ENCODE data around the gene PGAP6. TPM values are rescaled to one million over a fixed set of nuclear protein-coding genes. Genes with fewer than 3 reads are reported as not detected.
"Not testable (repeated sequence)": the region's sequence is repeated elsewhere in the genome, so short reads cannot be mapped to it uniquely, and the experiment has no call there.

The PGAP6 gene, protein sequence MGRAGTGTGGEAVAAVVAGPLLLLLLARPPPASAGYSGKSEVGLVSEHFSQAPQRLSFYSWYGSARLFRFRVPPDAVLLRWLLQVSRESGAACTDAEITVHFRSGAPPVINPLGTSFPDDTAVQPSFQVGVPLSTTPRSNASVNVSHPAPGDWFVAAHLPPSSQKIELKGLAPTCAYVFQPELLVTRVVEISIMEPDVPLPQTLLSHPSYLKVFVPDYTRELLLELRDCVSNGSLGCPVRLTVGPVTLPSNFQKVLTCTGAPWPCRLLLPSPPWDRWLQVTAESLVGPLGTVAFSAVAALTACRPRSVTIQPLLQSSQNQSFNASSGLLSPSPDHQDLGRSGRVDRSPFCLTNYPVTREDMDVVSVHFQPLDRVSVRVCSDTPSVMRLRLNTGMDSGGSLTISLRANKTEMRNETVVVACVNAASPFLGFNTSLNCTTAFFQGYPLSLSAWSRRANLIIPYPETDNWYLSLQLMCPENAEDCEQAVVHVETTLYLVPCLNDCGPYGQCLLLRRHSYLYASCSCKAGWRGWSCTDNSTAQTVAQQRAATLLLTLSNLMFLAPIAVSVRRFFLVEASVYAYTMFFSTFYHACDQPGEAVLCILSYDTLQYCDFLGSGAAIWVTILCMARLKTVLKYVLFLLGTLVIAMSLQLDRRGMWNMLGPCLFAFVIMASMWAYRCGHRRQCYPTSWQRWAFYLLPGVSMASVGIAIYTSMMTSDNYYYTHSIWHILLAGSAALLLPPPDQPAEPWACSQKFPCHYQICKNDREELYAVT
- 72.4 and 90.2 TPM in 2 replicates for total RNA-seq (2014; rRNA removed)
- 117 TPM for polyA plus RNA-seq (2012)

DNA sequence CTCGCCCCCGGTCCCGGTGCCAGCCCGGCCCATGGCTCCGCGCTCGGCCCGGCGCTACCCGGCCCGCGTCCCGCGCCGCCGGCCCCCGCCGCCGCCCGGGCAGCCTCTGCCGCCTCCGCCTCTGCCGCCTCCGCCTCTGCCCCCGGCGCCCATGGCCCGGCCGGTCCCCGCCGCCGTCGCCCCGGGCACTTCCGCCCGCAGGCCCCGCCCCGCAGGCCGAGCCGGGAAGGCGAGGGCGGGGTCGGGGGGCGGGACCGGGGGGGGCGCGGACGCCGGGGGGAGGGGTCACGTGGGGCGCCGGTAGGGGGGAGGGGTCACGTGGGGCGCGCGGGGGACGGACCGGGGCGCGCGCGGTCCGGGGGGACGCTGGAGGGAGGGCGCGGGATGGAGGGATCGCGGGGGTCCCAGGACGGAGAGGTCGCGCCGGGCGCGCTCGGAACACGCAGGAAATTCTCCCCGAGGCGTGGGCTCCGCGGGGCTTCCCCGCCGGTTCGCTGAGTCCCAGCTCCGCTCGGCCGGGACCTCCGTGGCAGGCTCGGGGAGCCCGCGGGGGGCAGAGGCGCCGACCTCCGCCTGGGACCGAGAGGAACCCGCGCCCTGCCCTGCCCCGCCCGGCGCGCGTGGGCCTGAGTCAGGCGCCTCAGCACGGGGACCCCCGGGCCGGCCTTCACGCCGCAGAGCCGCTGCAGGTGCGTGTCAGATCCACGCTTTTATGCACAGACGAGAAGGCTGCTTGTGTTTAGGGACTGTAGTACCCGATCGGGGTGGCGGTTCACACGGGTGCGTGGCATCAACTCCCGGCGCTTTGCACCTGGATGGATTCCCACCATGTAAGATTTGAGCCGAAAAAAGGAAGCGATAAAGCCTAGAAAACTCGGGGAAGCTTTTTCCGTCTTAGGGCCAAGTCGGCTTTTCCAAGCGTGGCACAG is at the start of gene PGAP6:
Gene PGAP6 (minus strand): TSS at position 190 of the 929 bp plus-strand sequence. CDS start 157 bp downstream, at position 33.
- DNase-seq (ENCODE audit: low read depth), result peak; percentile 39

DNA sequence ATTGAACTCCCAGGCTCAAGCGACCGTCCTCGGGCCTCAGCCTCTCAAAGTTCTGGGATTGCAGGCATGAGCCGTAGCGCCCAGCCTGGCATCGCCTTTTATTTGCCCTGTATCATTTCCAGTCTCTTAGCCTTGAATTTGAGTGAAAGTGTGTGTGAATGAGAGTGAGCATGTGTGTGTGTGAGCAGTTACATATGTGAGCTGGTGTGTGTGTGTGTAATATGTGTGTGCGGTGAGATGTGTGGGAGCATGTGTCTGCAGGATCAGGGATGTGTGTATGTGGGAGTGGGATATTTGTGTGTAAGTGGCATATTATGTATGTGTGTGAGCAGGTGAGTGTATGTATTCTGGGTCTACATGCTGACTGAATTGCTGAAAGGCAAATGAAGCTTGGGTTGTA is 49.1 kb upstream of the PGAP6 start:
- no peak for DNase-seq (ENCODE audit: low read depth)

DNA sequence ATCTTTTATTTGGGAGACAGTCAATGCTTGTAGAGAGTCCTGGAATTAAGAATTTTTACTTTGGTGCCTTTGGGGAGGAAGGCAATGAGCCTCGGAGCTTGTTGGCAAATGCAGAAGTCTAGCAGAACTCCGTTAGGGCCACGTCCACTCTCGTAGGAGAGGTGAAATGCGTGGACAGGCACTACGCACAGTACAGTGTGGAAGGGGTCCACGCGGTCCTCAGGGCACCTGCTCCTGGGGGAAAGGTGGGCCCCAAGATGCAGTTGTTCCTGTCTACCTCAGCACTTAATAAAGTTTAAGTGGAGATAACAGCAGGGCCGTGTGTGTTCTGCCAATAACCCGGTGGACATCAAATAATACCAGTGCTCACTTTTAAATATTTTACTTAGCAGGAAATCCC is 45.5 kb upstream of the PGAP6 start:
- DNase-seq (ENCODE audit: low read depth), result no peak

DNA sequence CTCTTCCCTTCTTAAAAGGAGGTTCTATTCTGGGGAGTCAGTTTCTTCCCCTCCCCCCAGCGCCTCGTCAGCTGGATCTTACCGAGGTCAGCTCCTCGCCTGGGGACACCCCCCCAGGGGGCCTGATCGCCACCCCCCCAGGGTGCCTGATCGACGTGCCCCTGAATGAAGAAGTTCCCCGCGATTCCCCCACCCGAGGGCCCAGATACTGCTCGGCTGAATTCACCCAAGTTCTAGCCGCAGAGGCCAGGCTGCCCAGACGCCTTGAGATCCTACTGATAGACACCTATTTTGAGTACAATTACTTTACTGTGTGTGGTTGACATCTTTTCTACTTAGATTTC is 45.1 kb upstream of the PGAP6 start:
- DNase-seq (ENCODE audit: low read depth), result no peak

DNA sequence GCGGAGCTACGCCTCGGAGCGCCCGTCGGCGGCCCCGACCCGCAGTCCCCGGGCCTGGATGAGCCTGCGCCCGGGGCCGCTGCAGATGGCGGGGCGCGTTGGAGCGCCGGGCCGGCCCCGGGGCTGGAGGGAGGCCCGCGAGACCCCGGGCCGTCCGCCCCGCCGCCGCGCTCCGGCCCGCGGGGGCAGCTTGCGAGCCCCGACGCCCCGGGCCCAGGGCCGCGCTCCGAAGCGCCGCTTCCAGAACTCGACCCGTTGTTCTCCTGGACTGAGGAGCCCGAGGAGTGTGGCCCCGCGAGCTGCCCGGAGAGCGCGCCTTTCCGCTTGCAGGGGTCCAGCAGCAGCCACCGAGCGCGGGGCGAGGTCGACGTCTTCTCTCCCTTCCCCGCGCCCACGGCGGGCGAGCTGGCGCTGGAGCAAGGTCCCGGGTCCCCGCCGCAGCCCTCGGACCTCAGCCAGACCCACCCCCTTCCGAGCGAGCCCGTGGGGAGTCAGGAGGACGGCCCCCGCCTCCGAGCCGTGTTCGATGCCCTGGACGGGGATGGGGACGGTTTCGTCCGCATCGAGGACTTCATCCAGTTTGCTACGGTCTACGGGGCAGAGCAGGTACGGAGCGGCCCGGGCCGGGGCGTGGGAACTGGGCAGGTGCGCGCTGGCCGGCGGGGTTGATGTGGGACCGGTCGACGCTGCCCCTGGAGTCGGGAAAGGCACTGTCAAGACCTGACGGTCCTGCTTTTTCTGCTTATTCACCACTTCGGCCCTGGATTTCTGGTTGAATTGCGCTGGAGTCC is 44.5 kb upstream of the PGAP6 start:
- DNase-seq (ENCODE audit: low read depth), result no peak

DNA sequence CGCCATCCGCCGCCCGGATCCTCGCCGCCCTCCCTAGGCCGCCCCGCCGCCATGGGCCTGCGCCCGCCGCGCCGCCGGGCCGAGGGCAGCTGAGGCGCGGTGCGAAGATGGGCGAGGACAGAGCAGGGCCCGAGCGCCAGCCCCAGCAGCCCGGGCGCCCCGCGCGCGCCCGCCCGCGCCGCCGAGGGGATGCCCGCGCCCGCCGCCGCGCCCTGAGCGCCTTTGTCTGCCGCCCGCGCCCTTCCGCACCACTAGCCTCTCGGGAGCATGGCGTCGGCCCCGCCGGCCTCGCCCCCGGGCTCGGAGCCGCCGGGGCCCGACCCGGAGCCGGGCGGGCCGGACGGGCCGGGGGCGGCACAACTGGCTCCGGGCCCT is 43.9 kb upstream of the PGAP6 start:
- no peak for DNase-seq (ENCODE audit: low read depth)

DNA sequence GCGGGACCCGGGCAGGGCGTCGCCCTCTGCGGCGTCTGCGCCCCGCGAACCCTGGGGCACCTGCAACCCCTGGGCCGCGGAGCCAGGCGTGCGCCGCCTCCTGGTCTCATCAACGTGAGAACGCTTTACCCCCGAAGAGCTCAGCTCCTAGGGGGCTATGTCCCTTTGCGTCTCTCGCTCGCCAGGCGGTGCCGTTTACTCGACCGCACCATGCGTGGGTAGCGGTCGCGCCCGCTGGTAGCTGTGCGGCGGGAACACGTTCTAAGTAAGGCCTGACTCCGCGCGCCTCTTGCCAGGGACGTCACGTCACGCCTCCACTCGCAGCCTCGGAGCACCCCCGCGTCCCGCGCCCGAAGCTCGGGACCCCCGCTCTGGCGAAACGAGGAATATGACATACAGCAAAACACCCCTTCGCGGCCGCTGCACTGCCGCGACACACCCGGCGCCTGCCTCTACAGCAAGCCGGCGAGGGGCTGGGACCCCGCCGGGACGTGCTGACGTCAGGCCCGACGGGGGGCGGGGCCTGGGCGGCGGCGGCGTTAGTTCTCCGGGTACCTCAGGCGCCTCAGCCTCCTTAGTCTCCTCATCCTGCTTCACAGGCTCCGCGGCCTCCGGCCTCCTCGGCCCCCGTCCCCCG is 43.4 kb upstream of the PGAP6 start, which contains the start of gene RAB11FIP3:
Gene RAB11FIP3 (plus strand): TSS at position 568 of the 637 bp plus-strand sequence. CDS start 358 bp downstream, outside the sequence.
- peak; percentile 79 for DNase-seq (ENCODE audit: low read depth)

DNA sequence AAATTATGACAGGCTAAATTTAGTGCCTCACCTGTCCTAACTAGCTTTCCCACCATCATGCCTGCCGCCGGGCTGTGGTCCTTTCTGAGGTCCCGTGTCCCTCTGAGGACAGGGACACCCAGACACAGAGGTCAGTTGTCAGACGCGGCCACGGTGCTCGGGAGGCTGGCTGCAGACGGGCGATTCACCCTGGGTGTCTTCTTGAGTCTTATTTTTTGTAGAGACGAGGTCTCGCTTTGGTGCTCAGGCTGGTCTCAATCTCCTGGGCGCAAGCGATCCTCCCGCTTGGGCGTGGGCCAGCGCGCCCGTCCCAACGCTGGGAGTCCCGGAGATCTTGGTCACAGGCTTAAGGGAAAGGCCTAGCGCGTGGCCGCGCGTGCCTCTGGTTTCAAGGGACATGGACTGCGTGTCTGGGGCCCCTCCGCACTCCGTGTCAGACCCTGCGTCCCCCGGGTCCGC is 42.9 kb upstream of the PGAP6 start:
- DNase-seq (ENCODE audit: low read depth), result no peak

DNA sequence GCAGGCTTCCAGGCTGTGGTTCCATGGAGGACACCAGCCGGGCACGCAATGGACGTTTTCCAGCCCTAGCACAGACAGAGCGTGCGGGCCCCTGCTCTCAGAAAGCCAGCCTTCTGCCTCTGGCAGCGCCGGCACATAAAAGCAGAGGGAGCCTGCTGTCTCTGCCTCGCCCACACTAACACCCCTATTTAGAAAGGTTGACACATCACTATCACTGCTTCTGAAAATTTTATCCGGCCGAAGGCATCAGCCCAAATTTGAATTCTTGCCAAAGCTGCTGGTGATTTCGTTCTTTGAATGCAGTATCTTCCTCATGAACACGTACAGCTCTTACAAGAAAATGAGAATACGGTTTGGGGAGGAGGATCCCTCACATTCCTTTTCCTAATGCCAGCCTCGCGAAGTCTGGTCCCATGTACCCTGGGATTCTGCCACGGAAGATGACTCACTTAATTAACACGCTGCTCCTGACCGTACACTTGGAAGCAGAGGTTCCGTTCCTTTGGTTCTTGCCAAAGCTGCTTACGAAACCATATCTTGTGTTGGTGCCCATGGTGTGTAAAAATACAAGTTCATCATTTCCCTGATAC is 42.4 kb upstream of the PGAP6 start:
- DNase-seq (ENCODE audit: low read depth), result peak; percentile 98

DNA sequence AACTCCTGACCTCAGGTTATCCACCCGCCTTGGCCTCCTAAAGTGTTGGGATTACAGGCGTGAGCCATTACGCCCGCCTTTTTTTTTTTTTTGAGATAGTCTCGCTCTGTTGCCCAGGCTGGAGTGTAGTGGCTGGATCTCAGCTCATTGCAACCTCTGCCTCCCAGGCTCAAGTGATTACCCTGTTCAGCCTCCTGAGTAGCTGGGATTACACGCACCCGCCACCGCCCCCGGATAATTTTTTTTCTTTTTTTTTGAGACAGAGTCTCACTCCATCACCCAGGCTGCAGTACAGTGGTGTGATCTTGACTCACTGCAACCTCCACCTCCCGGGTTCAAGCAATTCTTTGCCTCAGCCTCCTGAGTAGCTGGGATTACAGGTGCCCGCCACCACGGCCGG is 40.4 kb upstream of the PGAP6 start:
- not testable (repeated sequence) for DNase-seq (ENCODE audit: low read depth)

DNA sequence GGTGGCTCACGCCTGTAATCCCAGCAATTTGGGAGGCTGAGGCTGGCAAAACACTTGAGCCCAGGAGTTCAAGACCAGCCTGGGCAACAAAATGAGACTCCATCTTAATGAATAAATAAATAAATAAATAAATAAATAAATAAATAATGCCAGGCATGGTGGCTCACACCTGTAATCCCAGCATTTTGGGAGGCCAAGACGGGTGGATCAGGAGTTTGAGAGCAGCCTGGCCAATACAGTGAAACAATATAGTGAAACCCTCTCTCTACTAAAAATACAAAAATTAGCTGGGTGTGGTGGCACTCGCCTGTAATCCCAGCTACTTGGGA is 33.4 kb upstream of the PGAP6 start:
- not testable (repeated sequence) for DNase-seq (ENCODE audit: low read depth)

DNA sequence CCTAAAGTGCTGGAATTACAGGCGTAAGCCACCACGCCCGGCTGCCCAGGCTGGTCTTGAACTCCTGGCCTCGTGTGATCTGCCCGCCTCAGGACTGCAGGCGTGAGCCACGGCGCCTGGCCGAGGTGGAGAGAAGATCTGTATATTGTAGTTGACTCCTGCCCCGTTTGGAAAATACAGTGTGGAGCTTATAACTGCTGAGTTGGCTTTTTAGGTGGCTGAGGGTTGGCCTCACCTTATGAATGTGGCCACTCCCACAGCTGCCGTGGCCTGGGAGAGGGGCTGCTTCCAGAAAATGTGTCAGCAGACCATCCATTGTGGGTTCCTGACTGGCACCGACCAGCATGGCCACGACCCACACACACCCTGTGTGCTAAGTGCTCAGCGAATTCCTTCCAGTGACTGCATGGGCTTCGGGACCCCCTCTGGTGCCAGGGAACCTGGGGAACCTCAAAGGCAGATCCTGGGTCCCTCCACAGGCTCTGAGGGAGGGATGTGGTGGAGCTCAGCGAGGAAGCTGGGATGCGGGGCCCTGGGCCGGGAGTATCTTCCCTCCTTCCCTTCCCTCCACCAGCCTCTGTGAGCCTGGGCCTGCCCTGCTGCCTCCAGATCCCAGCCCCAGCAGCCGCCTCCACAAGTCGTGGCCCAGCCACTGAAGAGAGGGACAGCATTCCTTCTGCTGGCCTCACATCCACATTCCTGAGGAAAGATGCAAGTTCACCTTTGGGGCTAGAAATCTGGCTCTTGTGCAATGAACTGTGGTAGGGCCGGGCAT is 32.8 kb upstream of the PGAP6 start:
- DNase-seq (ENCODE audit: low read depth), result no peak

DNA sequence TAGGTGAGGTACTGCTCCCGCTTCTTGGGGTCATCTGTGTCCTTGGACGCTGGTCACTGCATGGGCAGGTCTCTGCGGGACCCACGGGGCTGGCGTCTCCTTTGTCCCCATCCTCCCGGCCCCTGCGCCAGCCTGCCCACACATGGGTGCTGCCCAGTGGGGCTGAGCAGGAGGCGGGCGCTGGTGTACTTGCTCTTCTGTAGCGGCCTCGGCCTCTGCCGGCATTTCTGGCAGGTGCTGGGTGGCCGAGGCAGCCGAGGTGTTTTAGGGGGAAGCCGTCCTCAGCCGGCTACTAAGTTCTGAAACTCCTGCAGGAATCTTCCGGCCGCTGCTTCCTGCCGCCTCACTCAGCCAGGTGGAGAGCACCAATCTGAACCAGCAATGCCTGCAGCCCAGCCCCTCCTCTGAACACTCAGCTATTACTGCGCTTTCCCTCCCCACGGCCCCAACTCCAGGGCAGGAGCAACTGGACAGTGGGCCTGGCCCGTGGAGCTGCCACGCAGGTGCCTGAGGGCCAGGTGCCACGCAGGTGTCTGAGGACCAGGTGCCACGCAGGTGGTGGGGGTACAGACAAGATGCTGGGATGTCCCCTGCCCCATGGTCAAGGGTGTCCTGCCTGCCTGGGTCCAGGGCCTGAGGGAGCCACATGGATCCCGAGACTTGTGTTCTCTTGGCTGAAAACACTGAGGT is 29.9 kb upstream of the PGAP6 start:
- DNase-seq (ENCODE audit: low read depth), result no peak

DNA sequence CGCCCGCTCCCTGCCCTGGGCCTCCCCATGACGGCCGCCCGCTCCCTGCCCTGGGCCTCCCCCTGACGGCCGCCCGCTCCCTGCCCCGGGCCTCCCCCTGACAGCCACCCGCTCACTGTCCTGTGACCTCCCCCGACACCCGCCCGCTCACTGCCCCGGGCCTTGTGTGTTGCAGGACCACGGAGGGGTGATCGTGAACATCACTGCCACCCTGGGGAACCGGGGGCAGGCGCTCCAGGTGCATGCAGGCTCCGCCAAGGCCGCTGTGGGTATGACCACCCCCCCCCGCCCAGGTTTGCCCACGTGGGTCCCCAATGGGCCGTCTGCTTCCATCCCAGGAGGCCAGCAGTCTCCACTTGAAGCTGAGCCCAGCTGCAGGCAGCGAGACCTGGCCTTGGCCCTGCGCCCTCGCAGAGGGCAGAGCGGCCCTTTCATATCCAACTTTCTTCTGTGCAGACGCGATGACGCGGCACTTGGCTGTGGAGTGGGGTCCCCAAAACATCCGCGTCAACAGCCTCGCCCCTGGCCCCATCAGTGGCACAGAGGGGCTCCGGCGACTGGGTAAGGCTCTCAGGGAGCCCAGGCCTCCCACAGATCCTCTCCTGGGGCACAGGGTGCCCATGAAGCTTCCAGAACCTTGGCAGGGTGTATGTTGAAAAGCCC is 28.9 kb upstream of the PGAP6 start:
- no peak for DNase-seq (ENCODE audit: low read depth)

DNA sequence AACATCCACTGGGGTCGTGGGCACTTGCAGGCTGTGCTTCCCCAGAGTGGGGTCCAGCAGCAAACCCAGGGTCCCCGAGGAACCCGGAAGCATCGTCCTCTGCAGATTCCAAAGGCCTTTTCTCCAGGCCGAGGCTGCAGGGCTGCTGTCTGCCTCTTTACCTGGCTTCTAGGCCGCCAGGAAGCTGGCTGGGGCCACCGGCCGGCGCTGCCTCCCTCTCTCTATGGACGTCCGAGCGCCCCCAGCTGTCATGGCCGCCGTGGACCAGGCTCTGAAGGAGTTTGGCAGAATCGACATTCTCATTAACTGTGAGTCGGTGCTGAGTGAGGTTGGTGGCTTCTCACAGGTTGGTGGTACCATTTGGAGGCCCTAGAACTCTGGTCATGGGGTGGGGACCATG is 25.5 kb upstream of the PGAP6 start:
- no peak for DNase-seq (ENCODE audit: low read depth)

DNA sequence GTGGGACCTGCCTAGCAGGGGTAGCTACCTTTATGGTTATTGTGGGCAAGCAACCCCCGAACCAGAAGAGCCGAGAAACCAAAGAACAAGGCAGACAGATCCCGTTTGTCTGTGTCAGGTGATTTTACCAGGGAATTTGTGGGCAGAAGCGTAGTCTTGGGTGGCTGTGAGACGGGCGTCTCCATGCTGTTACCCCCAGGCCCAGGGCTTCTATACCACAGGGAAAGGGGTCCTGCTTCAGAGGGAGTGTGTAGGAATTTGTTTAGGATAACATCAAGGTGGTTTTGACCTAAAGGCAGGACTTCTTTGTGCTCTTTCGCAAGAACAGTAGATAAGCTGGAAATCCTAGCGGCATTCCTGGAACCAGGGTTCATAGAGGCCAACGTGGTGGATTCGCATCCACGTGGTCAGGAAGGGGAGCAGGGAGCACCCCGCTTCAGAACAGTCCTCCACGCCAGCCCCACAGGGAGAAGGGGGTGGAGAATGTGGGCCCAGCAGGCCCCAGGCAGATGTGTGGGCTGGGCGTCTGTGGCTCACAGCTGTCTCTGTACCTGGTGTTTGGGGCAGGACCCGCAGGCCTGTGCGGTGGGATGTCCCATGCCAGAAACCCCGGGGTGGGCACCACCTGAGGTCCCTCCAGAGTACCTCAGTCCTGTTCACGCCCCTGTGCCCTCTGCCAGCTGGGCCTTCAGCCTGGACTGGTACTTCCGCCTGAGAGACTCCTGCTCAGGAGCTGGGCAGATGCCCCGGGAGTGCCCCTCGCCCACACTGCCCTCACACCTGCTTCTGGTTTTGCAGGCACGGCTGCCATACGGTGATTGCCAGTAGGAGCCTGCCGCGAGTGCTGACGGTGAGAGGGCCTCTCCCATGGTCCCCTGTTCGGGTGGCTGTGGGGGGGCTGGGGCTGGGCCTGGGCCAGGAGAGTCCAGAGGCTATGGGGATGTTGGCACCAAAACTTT is 24.0 kb upstream of the PGAP6 start:
- no peak for DNase-seq (ENCODE audit: low read depth)

DNA sequence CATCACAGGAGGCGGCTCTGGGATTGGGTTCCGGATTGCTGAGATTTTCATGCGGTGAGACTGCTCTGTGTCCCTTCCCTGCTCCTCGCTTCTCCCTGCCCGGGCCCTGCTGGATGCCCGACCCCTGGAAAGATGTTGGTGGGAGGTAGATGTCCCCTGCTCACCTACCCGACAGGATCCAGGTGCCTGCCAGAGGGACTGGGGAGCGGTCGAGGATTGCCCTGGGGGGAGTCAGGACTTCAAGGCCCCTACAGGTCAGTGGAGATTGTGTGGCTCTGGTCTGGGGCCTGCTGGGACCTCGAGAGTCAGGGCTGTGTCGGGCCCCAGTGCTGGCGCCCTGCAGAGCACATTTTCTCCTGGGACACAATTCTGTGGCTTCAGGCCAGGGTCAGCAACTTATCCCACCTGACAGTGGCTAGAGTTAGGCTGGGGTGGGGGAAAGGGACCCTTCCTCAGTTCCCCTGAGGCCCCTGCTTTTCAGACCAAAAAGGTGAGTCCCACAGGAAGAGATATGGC is 23.3 kb upstream of the PGAP6 start:
- DNase-seq (ENCODE audit: low read depth), result no peak
